ENCODE results near the gene BNIP1.

BNIP1 gene

GRCh38 chr5:173159256-173159655 lies 14.9 kb downstream of the BNIP1 start:
- no peak overlapping the region for H4K12ac ChIP-seq (ENCODE audit: low read depth, low read length)
- H3K18ac ChIP-seq (ENCODE audit: low read length), result no peak overlapping the region
- H2AK5ac ChIP-seq (ENCODE audit: low read length), result no peak overlapping the region
- no CpG with 5 or more reads among the region's 3 CpGs for WGBS (ENCODE audit: extremely low coverage, insufficient coverage, insufficient read length)
- H3K9ac ChIP-seq (ENCODE audit: low read length), result no peak overlapping the region
- H3K27ac ChIP-seq (ENCODE audit: low read depth, low read length), result no peak overlapping the region
- H3K23ac ChIP-seq (ENCODE audit: low read length), result no peak overlapping the region
- no peak overlapping the region for H4K91ac ChIP-seq (ENCODE audit: low read depth, low read length)
- H3K4me3 ChIP-seq (ENCODE audit: low read depth, low read length), result no peak overlapping the region
- no peak overlapping the region for H4K8ac ChIP-seq (ENCODE audit: low read depth, low read length)
- no peaks in the 10 kb centered on the region for H3K4me1 ChIP-seq (ENCODE audit: control insufficient read depth in 1 of 2, insufficient read depth in 2 of 2, low read length in 2 of 2)
- no peak overlapping the region for H2BK12ac ChIP-seq (ENCODE audit: low read length)
- no peak overlapping the region for H3K4ac ChIP-seq (ENCODE audit: low read depth, low read length)
- H3K79me1 ChIP-seq (ENCODE audit: low read length), result no peaks in the 10 kb centered on the region
- no peaks in the 10 kb centered on the region for H3K27me3 ChIP-seq (ENCODE audit: insufficient read depth, low read length)
- H2AFZ ChIP-seq (ENCODE audit: insufficient read depth, low read length, poor library complexity), result no peak overlapping the region
- H3K4me2 ChIP-seq (ENCODE audit: low read length), result no peak overlapping the region
- H2BK5ac ChIP-seq (ENCODE audit: low read depth, low read length, poor library complexity), result no peak overlapping the region
- no peaks in the 10 kb centered on the region for H3K79me2 ChIP-seq (ENCODE audit: control insufficient read depth, insufficient read depth, low read length, poor library complexity)
- DNase-seq, result no peak
- peaks cover 13 to 18% of the 10 kb centered on the region in 2 experiments for H3K36me3 ChIP-seq (ENCODE audit: control insufficient read depth in 1 of 2, insufficient read depth in 2 of 2, low read length in 2 of 2)
- no peak overlapping the region for H3K14ac ChIP-seq (ENCODE audit: low read length)
- H2BK120ac ChIP-seq (ENCODE audit: insufficient read depth, low read length, poor library complexity), result no peak overlapping the region
- H3K9me3 ChIP-seq (ENCODE audit: insufficient read depth, low read depth, low read length), result peaks cover 1% of the 10 kb centered on the region

GRCh38 chr5:173161148-173161547 lies 16.8 kb downstream of the BNIP1 start:
- H2BK5ac ChIP-seq (ENCODE audit: low read depth, low read length, poor library complexity), result no peak overlapping the region
- no peaks in the 10 kb centered on the region for H3K79me2 ChIP-seq (ENCODE audit: control insufficient read depth, insufficient read depth, low read length, poor library complexity)
- no peak overlapping the region for H2BK12ac ChIP-seq (ENCODE audit: low read length)
- no peak overlapping the region for H2AFZ ChIP-seq (ENCODE audit: insufficient read depth, low read length, poor library complexity)
- no peak overlapping the region for H3K4me3 ChIP-seq (ENCODE audit: low read depth, low read length)
- H4K91ac ChIP-seq (ENCODE audit: low read depth, low read length), result no peak overlapping the region
- no peak overlapping the region for H3K18ac ChIP-seq (ENCODE audit: low read length)
- H3K9ac ChIP-seq (ENCODE audit: low read length), result no peak overlapping the region
- peaks cover 8 to 15% of the 10 kb centered on the region in 2 experiments for H3K36me3 ChIP-seq (ENCODE audit: control insufficient read depth in 1 of 2, insufficient read depth in 2 of 2, low read length in 2 of 2)
- DNase-seq, result no peak
- no peak overlapping the region for H3K4me2 ChIP-seq (ENCODE audit: low read length)
- no peak overlapping the region for H4K8ac ChIP-seq (ENCODE audit: low read depth, low read length)
- H2BK120ac ChIP-seq (ENCODE audit: insufficient read depth, low read length, poor library complexity), result no peak overlapping the region
- no peaks in the 10 kb centered on the region for H3K27me3 ChIP-seq (ENCODE audit: insufficient read depth, low read length)
- H3K79me1 ChIP-seq (ENCODE audit: low read length), result no peaks in the 10 kb centered on the region
- WGBS (ENCODE audit: extremely low coverage, insufficient coverage, insufficient read length), result no CpG with 5 or more reads among the region's 5 CpGs
- no peak overlapping the region for H4K12ac ChIP-seq (ENCODE audit: low read depth, low read length)
- no peak overlapping the region for H2AK5ac ChIP-seq (ENCODE audit: low read length)
- no peak overlapping the region for H3K14ac ChIP-seq (ENCODE audit: low read length)
- no peaks in the 10 kb centered on the region for H3K4me1 ChIP-seq (ENCODE audit: control insufficient read depth in 1 of 2, insufficient read depth in 2 of 2, low read length in 2 of 2)
- H3K27ac ChIP-seq (ENCODE audit: low read depth, low read length), result no peak overlapping the region
- H3K9me3 ChIP-seq (ENCODE audit: insufficient read depth, low read depth, low read length), result no peaks in the 10 kb centered on the region
- no peak overlapping the region for H3K23ac ChIP-seq (ENCODE audit: low read length)
- H3K4ac ChIP-seq (ENCODE audit: low read depth, low read length), result no peak overlapping the region

GRCh38 chr5:173163219-173163618 lies 18.9 kb downstream of the BNIP1 start:
- Histone ChIP-seq H2BK120ac (ENCODE audit: insufficient read depth, low read length, poor library complexity) (no peak overlapping the region), H3K14ac (ENCODE audit: low read length) (no peak overlapping the region), H3K79me1 (ENCODE audit: low read length) (no peaks in the 10 kb centered on the region), H2BK5ac (ENCODE audit: low read depth, low read length, poor library complexity) (no peak overlapping the region), H3K4me1 (ENCODE audit: control insufficient read depth in 1 of 2, insufficient read depth in 2 of 2, low read length in 2 of 2) (no peaks in the 10 kb centered on the region), H3K4me3 (ENCODE audit: low read depth, low read length) (no peak overlapping the region), H3K9ac (ENCODE audit: low read length) (no peak overlapping the region), H3K4me2 (ENCODE audit: low read length) (no peak overlapping the region), H3K9me3 (ENCODE audit: insufficient read depth, low read depth, low read length) (no peaks in the 10 kb centered on the region), H2BK12ac (ENCODE audit: low read length) (no peak overlapping the region), H3K79me2 (ENCODE audit: control insufficient read depth, insufficient read depth, low read length, poor library complexity) (no peaks in the 10 kb centered on the region), H3K23ac (ENCODE audit: low read length) (no peak overlapping the region), H3K27ac (ENCODE audit: low read depth, low read length) (no peak overlapping the region), H4K8ac (ENCODE audit: low read depth, low read length) (no peak overlapping the region), H3K36me3 (ENCODE audit: control insufficient read depth in 1 of 2, insufficient read depth in 2 of 2, low read length in 2 of 2) (peaks cover 8 to 11% of the 10 kb centered on the region in 2 experiments), H3K27me3 (ENCODE audit: insufficient read depth, low read length) (no peaks in the 10 kb centered on the region), H4K12ac (ENCODE audit: low read depth, low read length) (no peak overlapping the region), H3K18ac (ENCODE audit: low read length) (no peak overlapping the region), H3K4ac (ENCODE audit: low read depth, low read length) (no peak overlapping the region), H2AFZ (ENCODE audit: insufficient read depth, low read length, poor library complexity) (no peak overlapping the region), H2AK5ac (ENCODE audit: low read length) (no peak overlapping the region), H4K91ac (ENCODE audit: low read depth, low read length) (no peak overlapping the region)
- WGBS (ENCODE audit: extremely low coverage, insufficient coverage, insufficient read length), result no CpG with 5 or more reads among the region's 7 CpGs
- DNase-seq, result no peak

GRCh38 chr5:173165177-173166016 lies 21.1 kb downstream of the BNIP1 start:
- H2AFZ ChIP-seq (ENCODE audit: insufficient read depth, low read length, poor library complexity), result no peak overlapping the region
- H3K23ac ChIP-seq (ENCODE audit: low read length), result no peak overlapping the region
- no peak overlapping the region for H3K18ac ChIP-seq (ENCODE audit: low read length)
- no peaks in the 10 kb centered on the region for H3K27me3 ChIP-seq (ENCODE audit: insufficient read depth, low read length)
- H3K9me3 ChIP-seq (ENCODE audit: insufficient read depth, low read depth, low read length), result no peaks in the 10 kb centered on the region
- no peak overlapping the region for H3K4ac ChIP-seq (ENCODE audit: low read depth, low read length)
- WGBS (ENCODE audit: extremely low coverage, insufficient coverage, insufficient read length), result no CpG with 5 or more reads among the region's 2 CpGs
- no peaks in the 10 kb centered on the region for H3K79me2 ChIP-seq (ENCODE audit: control insufficient read depth, insufficient read depth, low read length, poor library complexity)
- no peak overlapping the region for H2AK5ac ChIP-seq (ENCODE audit: low read length)
- no peak overlapping the region for H4K91ac ChIP-seq (ENCODE audit: low read depth, low read length)
- no peak overlapping the region for H3K27ac ChIP-seq (ENCODE audit: low read depth, low read length)
- H2BK12ac ChIP-seq (ENCODE audit: low read length), result no peak overlapping the region
- H3K9ac ChIP-seq (ENCODE audit: low read length), result no peak overlapping the region
- peaks cover under 1 to 4% of the 10 kb centered on the region in 2 experiments for H3K36me3 ChIP-seq (ENCODE audit: control insufficient read depth in 1 of 2, insufficient read depth in 2 of 2, low read length in 2 of 2)
- H4K12ac ChIP-seq (ENCODE audit: low read depth, low read length), result no peak overlapping the region
- no peak overlapping the region for H3K4me2 ChIP-seq (ENCODE audit: low read length)
- DNase-seq, result no peak
- H3K4me3 ChIP-seq (ENCODE audit: low read depth, low read length), result no peak overlapping the region
- no peak overlapping the region for H2BK5ac ChIP-seq (ENCODE audit: low read depth, low read length, poor library complexity)
- no peaks in the 10 kb centered on the region for H3K79me1 ChIP-seq (ENCODE audit: low read length)
- H3K14ac ChIP-seq (ENCODE audit: low read length), result no peak overlapping the region
- no peak overlapping the region for H2BK120ac ChIP-seq (ENCODE audit: insufficient read depth, low read length, poor library complexity)
- H3K4me1 ChIP-seq (ENCODE audit: control insufficient read depth in 1 of 2, insufficient read depth in 2 of 2, low read length in 2 of 2), result no peaks in the 10 kb centered on the region
- H4K8ac ChIP-seq (ENCODE audit: low read depth, low read length), result no peak overlapping the region

Data from trophoblast cell (in vitro differentiated cells and primary cell).